ENCODE measurements around the gene SLC15A3. TPM values are rescaled to one million over a fixed set of nuclear protein-coding genes. Genes with fewer than 3 reads are reported as not detected.

SLC15A3 gene
- total and polyA plus RNA-seq, 2 experiments from 2014 or later, result 14.2 to 15.8 TPM

DNA sequence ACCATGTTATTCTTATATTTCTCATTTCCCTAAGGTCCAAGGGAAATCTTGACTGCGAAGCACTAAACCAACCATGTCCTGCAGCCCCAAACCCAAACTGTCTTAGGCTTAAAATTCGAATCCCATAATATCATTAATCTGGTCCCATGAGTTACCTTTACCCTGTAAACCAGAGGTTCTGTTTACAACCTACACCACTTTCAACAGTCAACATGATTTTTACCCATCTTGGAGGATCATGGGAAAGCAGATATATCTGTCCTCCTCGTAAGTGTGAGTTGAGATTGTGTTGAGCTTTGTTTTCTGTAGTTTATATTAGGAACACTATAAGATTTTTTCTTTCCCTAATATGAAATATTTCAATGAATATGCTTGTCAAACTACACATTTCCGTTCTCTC is 52.0 kb downstream of the SLC15A3 start:
- H3K79me2 ChIP-seq (replicated peaks; ENCODE audit: insufficient read depth), result peaks cover 27% of the 10 kb centered on the region
- no peak overlapping the region for H3K4me3 Mint-ChIP-seq
- peaks cover 48% of the 10 kb centered on the region for H3K36me3 ChIP-seq (ENCODE audit: insufficient read depth)
- peaks cover 7% of the 10 kb centered on the region for H3K4me1 Mint-ChIP-seq
- no peak overlapping the region for H3K27ac ChIP-seq (ENCODE audit: low read depth)
- ATAC-seq, result no peak
- no peaks in the 10 kb centered on the region for H3K9me2 ChIP-seq (ENCODE audit: insufficient read depth)
- H4K20me1 ChIP-seq (replicated peaks; ENCODE audit: insufficient read depth), result peaks cover 36% of the 10 kb centered on the region
- no peak for TF ChIP-seq ZNF114 (CRISPR knock-in tag; IDR thresholded peaks at IDR 0.05)
- no peak for TF ChIP-seq NANOG (IDR thresholded peaks at IDR 0.05; ENCODE audit: borderline replicate concordance)
- TF ChIP-seq ZNF331 (CRISPR knock-in tag; IDR thresholded peaks at IDR 0.05; ENCODE audit: low read depth), result no peak
- no peak for TF ChIP-seq STAT1 (IDR thresholded peaks at IDR 0.05; ENCODE audit: unreplicated experiment)
- no peak for TF ChIP-seq EZH2phosphoT487 (IDR thresholded peaks at IDR 0.05; ENCODE audit: unreplicated experiment)
- no peak for TF ChIP-seq POLR2AphosphoS5 (IDR thresholded peaks at IDR 0.05; ENCODE audit: low read depth)
- no peak for TF ChIP-seq CREB1 (CRISPR knock-in tag; IDR thresholded peaks at IDR 0.05; ENCODE audit: low read depth)
- TF ChIP-seq EZH2 (IDR thresholded peaks at IDR 0.05; ENCODE audit: low read depth, unreplicated experiment), result no peak
- TF ChIP-seq, protein P1, sequence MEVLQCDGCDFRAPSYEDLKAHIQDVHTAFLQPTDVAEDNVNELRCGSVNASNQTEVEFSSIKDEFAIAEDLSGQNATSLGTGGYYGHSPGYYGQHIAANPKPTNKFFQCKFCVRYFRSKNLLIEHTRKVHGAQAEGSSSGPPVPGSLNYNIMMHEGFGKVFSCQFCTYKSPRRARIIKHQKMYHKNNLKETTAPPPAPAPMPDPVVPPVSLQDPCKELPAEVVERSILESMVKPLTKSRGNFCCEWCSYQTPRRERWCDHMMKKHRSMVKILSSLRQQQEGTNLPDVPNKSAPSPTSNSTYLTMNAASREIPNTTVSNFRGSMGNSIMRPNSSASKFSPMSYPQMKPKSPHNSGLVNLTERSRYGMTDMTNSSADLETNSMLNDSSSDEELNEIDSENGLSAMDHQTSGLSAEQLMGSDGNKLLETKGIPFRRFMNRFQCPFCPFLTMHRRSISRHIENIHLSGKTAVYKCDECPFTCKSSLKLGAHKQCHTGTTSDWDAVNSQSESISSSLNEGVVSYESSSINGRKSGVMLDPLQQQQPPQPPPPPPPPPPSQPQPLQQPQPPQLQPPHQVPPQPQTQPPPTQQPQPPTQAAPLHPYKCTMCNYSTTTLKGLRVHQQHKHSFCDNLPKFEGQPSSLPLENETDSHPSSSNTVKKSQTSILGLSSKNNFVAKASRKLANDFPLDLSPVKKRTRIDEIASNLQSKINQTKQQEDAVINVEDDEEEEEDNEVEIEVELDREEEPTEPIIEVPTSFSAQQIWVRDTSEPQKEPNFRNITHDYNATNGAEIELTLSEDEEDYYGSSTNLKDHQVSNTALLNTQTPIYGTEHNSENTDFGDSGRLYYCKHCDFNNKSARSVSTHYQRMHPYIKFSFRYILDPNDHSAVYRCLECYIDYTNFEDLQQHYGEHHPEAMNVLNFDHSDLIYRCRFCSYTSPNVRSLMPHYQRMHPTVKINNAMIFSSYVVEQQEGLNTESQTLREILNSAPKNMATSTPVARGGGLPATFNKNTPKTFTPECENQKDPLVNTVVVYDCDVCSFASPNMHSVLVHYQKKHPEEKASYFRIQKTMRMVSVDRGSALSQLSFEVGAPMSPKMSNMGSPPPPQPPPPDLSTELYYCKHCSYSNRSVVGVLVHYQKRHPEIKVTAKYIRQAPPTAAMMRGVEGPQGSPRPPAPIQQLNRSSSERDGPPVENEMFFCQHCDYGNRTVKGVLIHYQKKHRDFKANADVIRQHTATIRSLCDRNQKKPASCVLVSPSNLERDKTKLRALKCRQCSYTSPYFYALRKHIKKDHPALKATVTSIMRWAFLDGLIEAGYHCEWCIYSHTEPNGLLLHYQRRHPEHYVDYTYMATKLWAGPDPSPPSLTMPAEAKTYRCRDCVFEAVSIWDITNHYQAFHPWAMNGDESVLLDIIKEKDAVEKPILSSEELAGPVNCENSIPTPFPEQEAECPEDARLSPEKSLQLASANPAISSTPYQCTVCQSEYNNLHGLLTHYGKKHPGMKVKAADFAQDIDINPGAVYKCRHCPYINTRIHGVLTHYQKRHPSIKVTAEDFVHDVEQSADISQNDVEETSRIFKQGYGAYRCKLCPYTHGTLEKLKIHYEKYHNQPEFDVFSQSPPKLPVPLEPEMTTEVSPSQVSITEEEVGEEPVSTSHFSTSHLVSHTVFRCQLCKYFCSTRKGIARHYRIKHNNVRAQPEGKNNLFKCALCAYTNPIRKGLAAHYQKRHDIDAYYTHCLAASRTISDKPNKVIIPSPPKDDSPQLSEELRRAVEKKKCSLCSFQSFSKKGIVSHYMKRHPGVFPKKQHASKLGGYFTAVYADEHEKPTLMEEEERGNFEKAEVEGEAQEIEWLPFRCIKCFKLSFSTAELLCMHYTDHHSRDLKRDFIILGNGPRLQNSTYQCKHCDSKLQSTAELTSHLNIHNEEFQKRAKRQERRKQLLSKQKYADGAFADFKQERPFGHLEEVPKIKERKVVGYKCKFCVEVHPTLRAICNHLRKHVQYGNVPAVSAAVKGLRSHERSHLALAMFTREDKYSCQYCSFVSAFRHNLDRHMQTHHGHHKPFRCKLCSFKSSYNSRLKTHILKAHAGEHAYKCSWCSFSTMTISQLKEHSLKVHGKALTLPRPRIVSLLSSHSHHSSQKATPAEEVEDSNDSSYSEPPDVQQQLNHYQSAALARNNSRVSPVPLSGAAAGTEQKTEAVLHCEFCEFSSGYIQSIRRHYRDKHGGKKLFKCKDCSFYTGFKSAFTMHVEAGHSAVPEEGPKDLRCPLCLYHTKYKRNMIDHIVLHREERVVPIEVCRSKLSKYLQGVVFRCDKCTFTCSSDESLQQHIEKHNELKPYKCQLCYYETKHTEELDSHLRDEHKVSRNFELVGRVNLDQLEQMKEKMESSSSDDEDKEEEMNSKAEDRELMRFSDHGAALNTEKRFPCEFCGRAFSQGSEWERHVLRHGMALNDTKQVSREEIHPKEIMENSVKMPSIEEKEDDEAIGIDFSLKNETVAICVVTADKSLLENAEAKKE (CRISPR knock-in tag; IDR thresholded peaks at IDR 0.05), result no peak
- TF ChIP-seq, protein P2, sequence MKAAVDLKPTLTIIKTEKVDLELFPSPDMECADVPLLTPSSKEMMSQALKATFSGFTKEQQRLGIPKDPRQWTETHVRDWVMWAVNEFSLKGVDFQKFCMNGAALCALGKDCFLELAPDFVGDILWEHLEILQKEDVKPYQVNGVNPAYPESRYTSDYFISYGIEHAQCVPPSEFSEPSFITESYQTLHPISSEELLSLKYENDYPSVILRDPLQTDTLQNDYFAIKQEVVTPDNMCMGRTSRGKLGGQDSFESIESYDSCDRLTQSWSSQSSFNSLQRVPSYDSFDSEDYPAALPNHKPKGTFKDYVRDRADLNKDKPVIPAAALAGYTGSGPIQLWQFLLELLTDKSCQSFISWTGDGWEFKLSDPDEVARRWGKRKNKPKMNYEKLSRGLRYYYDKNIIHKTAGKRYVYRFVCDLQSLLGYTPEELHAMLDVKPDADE (IDR thresholded peaks at IDR 0.05), result no peak
- TF ChIP-seq, protein P3, sequence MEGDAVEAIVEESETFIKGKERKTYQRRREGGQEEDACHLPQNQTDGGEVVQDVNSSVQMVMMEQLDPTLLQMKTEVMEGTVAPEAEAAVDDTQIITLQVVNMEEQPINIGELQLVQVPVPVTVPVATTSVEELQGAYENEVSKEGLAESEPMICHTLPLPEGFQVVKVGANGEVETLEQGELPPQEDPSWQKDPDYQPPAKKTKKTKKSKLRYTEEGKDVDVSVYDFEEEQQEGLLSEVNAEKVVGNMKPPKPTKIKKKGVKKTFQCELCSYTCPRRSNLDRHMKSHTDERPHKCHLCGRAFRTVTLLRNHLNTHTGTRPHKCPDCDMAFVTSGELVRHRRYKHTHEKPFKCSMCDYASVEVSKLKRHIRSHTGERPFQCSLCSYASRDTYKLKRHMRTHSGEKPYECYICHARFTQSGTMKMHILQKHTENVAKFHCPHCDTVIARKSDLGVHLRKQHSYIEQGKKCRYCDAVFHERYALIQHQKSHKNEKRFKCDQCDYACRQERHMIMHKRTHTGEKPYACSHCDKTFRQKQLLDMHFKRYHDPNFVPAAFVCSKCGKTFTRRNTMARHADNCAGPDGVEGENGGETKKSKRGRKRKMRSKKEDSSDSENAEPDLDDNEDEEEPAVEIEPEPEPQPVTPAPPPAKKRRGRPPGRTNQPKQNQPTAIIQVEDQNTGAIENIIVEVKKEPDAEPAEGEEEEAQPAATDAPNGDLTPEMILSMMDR (conservative IDR thresholded peaks at IDR 0.05; ENCODE audit: low read depth in 2 of 2), result no peak
- no peak for TF ChIP-seq JUNB (IDR thresholded peaks at IDR 0.05; ENCODE audit: unreplicated experiment)
- TF ChIP-seq, protein P4, sequence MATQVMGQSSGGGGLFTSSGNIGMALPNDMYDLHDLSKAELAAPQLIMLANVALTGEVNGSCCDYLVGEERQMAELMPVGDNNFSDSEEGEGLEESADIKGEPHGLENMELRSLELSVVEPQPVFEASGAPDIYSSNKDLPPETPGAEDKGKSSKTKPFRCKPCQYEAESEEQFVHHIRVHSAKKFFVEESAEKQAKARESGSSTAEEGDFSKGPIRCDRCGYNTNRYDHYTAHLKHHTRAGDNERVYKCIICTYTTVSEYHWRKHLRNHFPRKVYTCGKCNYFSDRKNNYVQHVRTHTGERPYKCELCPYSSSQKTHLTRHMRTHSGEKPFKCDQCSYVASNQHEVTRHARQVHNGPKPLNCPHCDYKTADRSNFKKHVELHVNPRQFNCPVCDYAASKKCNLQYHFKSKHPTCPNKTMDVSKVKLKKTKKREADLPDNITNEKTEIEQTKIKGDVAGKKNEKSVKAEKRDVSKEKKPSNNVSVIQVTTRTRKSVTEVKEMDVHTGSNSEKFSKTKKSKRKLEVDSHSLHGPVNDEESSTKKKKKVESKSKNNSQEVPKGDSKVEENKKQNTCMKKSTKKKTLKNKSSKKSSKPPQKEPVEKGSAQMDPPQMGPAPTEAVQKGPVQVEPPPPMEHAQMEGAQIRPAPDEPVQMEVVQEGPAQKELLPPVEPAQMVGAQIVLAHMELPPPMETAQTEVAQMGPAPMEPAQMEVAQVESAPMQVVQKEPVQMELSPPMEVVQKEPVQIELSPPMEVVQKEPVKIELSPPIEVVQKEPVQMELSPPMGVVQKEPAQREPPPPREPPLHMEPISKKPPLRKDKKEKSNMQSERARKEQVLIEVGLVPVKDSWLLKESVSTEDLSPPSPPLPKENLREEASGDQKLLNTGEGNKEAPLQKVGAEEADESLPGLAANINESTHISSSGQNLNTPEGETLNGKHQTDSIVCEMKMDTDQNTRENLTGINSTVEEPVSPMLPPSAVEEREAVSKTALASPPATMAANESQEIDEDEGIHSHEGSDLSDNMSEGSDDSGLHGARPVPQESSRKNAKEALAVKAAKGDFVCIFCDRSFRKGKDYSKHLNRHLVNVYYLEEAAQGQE (IDR thresholded peaks at IDR 0.05; ENCODE audit: unreplicated experiment), result no peak
- H3K27ac Mint-ChIP-seq, result no peak overlapping the region
- no peaks in the 10 kb centered on the region for H3K9me3 Mint-ChIP-seq
- H2AFZ ChIP-seq, result no peak overlapping the region
- no peak for DNase-seq (ENCODE audit: low spot score)
- no peaks in the 10 kb centered on the region; the same call in 1 of the 2 replicates for H3F3A ChIP-seq (replicated peaks; ENCODE audit: low read depth)
- peaks cover 3% of the 10 kb centered on the region for H3K4me1 ChIP-seq (ENCODE audit: insufficient read depth)
- peaks cover 86% of the 10 kb centered on the region for H3K36me3 Mint-ChIP-seq (ENCODE audit: low read depth)
- no peaks in the 10 kb centered on the region for H3K27me3 ChIP-seq (ENCODE audit: insufficient read depth)
- no peak overlapping the region for H3K4me3 ChIP-seq
- no peak overlapping the region for H3K4me2 ChIP-seq
- H3K27me3 Mint-ChIP-seq (ENCODE audit: insufficient read depth, low read depth, poor library complexity), result no peaks in the 10 kb centered on the region
